OCI-LY7 (cell line): ENCODE data around the gene LPP. TPM values are rescaled to one million over a fixed set of nuclear protein-coding genes. Genes with fewer than 3 reads are reported as not detected.

ENCODE experiments used
- BruUV-seq: library from RNA; stranded (reverse); fragments of 400-500 nt; replicated peaks from 2 replicates; lab custom pipeline; 2021; lab: Mats Ljungman, UMichigan
- CTCF ChIA-PET: fragments of 300-600 bp; sonication (Branson Sonifier 250); formaldehyde crosslinking; loops from one replicate; lab custom pipeline; 2022; ENCODE audit warnings: antibody characterized with exemption; ENCODE audit not compliant: unreplicated experiment; lab: Charles Lee
- POLR2A ChIA-PET: fragments of 300-600 bp; sonication (Branson Sonifier 250); formaldehyde crosslinking; loops from one replicate; lab custom pipeline; 2022; ENCODE audit warnings: antibody characterized with exemption; lab: Charles Lee
- DNase-seq: peaks from one replicate; pipeline ENCODE4 v3.0.0-alpha.2; 2015; ENCODE audit warnings: low spot score
- H2AFZ ChIP-seq: fragments of 200-600 bp; sonication (generic), shearing (Covaris generic); 2 replicates; pipeline ENCODE4 v1.6.1; 2014; ENCODE audit warnings: mild to moderate bottlenecking, antibody characterized with exemption, low read length, moderate library complexity
- H3K27ac ChIP-seq: fragments of 200-600 bp; sonication (generic); 2 replicates; pipeline ENCODE4 v1.5.1; 2014; ENCODE audit warnings: mixed run types, low read depth, mild to moderate bottlenecking, moderate library complexity, low read length, inconsistent platforms; ENCODE audit not compliant: poor library complexity, severe bottlenecking
- H3K36me3 ChIP-seq: fragments of 200-600 bp; sonication (generic); 2 replicates; pipeline ENCODE4 v1.6.1; 2014; ENCODE audit warnings: mild to moderate bottlenecking, antibody characterized with exemption, low read length, moderate library complexity, mixed read lengths; ENCODE audit not compliant: insufficient read depth
- H3K4me1 ChIP-seq: fragments of 200-600 bp; sonication (generic); 2 replicates; pipeline ENCODE4 v1.5.1; 2014; ENCODE audit warnings: mild to moderate bottlenecking, low read length; ENCODE audit not compliant: insufficient read depth, poor library complexity, severe bottlenecking
- H3K4me2 ChIP-seq: fragments of 200-600 bp; sonication (generic); 2 replicates; pipeline ENCODE4 v1.6.1; 2014; ENCODE audit warnings: mild to moderate bottlenecking, low read length
- H3K4me3 ChIP-seq: fragments of 200-600 bp; sonication (generic); 2 replicates; pipeline ENCODE4 v1.5.1; 2014; ENCODE audit warnings: mild to moderate bottlenecking, low read depth, low read length; ENCODE audit not compliant: poor library complexity, severe bottlenecking
- H3K79me2 ChIP-seq: fragments of 200-600 bp; sonication (generic); 2 replicates; pipeline ENCODE4 v1.6.1; 2016; ENCODE audit warnings: low read depth, mild to moderate bottlenecking, low read length, moderate library complexity, mixed read lengths; ENCODE audit not compliant: insufficient read depth
- H3K9me2 ChIP-seq: fragments of 200-600 bp; sonication (generic); 2 replicates; pipeline ENCODE4 v1.6.1; 2016; ENCODE audit warnings: mild to moderate bottlenecking, low read length, mixed read lengths; ENCODE audit not compliant: insufficient read depth
- H3K9me3 ChIP-seq: fragments of 200-600 bp; sonication (generic); 2 replicates; pipeline ENCODE4 v1.6.1; 2014; ENCODE audit warnings: mild to moderate bottlenecking, mixed run types, low read length, mixed read lengths
- H4K20me1 ChIP-seq: fragments of 200-600 bp; sonication (generic); 2 replicates; pipeline ENCODE4 v1.6.1; 2014; ENCODE audit warnings: mild to moderate bottlenecking, antibody characterized with exemption, low read length, moderate library complexity, mixed read lengths; ENCODE audit not compliant: insufficient read depth
- CTCF ChIP-seq: fragments of 200-600 bp; sonication (generic); conservative IDR thresholded peaks from 2 replicates; pipeline ENCODE4 v1.5.1; 2014; ENCODE audit warnings: mild to moderate bottlenecking, antibody characterized with exemption, low read length, moderate library complexity, mixed read lengths
- EZH2phosphoT487 ChIP-seq: fragments of 200-600 bp; sonication (generic); IDR thresholded peaks from 2 replicates; pipeline ENCODE4 v1.6.1; 2018; ENCODE audit warnings: low read depth, borderline replicate concordance, mild to moderate bottlenecking, mixed run types, antibody characterized with exemption, low read length, moderate library complexity, mixed read lengths
- intact Hi-C: fragments of 100-400 bp; cut with micrococcal nuclease; formaldehyde crosslinking; loops from one replicate; pipeline ENCODE4 v1.10.0; 2022; ENCODE audit not compliant: unreplicated experiment
- total RNA-seq, 2 experiments: library from RNA; depleted of rRNA in 1 of 2; stranded (reverse); fragments of >200 nt in 1 of 2; shearing (Covaris generic) in 1 of 2; gene quantifications; 2 replicates each; pipeline ENCODE4 v1.2.3, GENCODE V29; 2014 to 2022

Gene LPP
- total RNA-seq, 2 experiments from 2014 or later, result 10.9 to 119 TPM

GRCh38 chr3:188472336-188472735 lies 318.4 kb downstream of the LPP start:
- CTCF ChIA-PET, result no interaction called here
- no peaks in the 10 kb centered on the region for H3K79me2 ChIP-seq
- no peaks in the 10 kb centered on the region for H4K20me1 ChIP-seq
- H3K27ac ChIP-seq, result no peak overlapping the region
- DNase-seq, result no peak
- intact Hi-C loops, result no loop called here
- no peaks in the 10 kb centered on the region for H3K9me2 ChIP-seq
- H3K36me3 ChIP-seq, result no peaks in the 10 kb centered on the region
- no peak overlapping the region for H3K4me3 ChIP-seq
- no peaks in the 10 kb centered on the region for H3K9me3 ChIP-seq
- no peak for TF ChIP-seq EZH2phosphoT487
- TF ChIP-seq CTCF, result no peak
- no TSS peak for BruUV-seq
- no peak overlapping the region for H2AFZ ChIP-seq
- POLR2A ChIA-PET, result interaction anchor here (0.7 to 1.7 kb wide), 5 partner anchors 9 to 335 kb away, joined by 3 to 8 read pairs (median 6); no protein-coding TSS in a partner anchor
- H3K4me2 ChIP-seq, result no peak overlapping the region
- H3K4me1 ChIP-seq, result no peaks in the 10 kb centered on the region

- Histone ChIP-seq H4K20me1 (no peaks in the 10 kb centered on the region), H3K9me2 (no peaks in the 10 kb centered on the region), H3K36me3 (no peaks in the 10 kb centered on the region), H3K4me3 (no peak overlapping the region), H3K27ac (no peak overlapping the region), H2AFZ (no peak overlapping the region), H3K9me3 (no peaks in the 10 kb centered on the region), H3K4me2 (no peak overlapping the region), H3K4me1 (no peaks in the 10 kb centered on the region), H3K79me2 (no peaks in the 10 kb centered on the region)
- no TSS peak for BruUV-seq
- DNase-seq, result no peak
- no peak for TF ChIP-seq CTCF
- TF ChIP-seq EZH2phosphoT487, result no peak
- intact Hi-C loops, result no loop called here
- POLR2A ChIA-PET, result interaction anchor here (0.6 to 1.3 kb wide), 2 partner anchors 8 to 61 kb away, joined by 3 to 4 read pairs; no protein-coding TSS in a partner anchor
- CTCF ChIA-PET, result no interaction called here
These were observed 319.1 kb downstream of the LPP start for GRCh38 chr3:188473045-188473444.

- H3K4me3 ChIP-seq, result no peak overlapping the region
- no peak for TF ChIP-seq CTCF
- TF ChIP-seq EZH2phosphoT487, result no peak
- no peak overlapping the region for H2AFZ ChIP-seq
- H3K79me2 ChIP-seq, result no peaks in the 10 kb centered on the region
- H3K27ac ChIP-seq, result no peak overlapping the region
- H3K4me2 ChIP-seq, result no peak overlapping the region
- no TSS peak for BruUV-seq
- intact Hi-C loops, result no loop called here
- no peaks in the 10 kb centered on the region for H3K9me2 ChIP-seq
- no peaks in the 10 kb centered on the region for H3K4me1 ChIP-seq
- POLR2A ChIA-PET, result interaction anchor here (0.6 to 1.6 kb wide), 5 partner anchors 8 to 60 kb away, joined by 3 to 8 read pairs (median 4); no protein-coding TSS in a partner anchor
- DNase-seq, result no peak
- CTCF ChIA-PET, result no interaction called here
- no peaks in the 10 kb centered on the region for H3K36me3 ChIP-seq
- H4K20me1 ChIP-seq, result no peaks in the 10 kb centered on the region
- no peaks in the 10 kb centered on the region for H3K9me3 ChIP-seq
These were observed 319.8 kb downstream of the LPP start for GRCh38 chr3:188473591-188474288.
